ENCODE measurements around the gene SLC25A6. TPM values are rescaled to one million over a fixed set of nuclear protein-coding genes. Genes with fewer than 3 reads are reported as not detected.

SLC25A6 gene
- total and polyA plus RNA-seq, 7 donors = 329 to 644 (median 482) TPM

Other genes starting within 250 kb of the SLC25A6 start
- gene CRLF2, start 179.5 kb downstream of the SLC25A6 start, total RNA-seq = 1 to 10 TPM in 1 of 4 donors, under 1 TPM in 2, not detected in 1; 0.41 to 1.1 (median 0.71) TPM
- under 1 TPM in 1 of 3 donors, not detected in 2; 0.77 TPM for gene CRLF2, start 179.5 kb downstream of the SLC25A6 start, polyA plus RNA-seq
- 1 to 10 TPM; 3.4 to 8.6 (median 5.7) TPM for gene CSF2RA, start 123.3 kb downstream of the SLC25A6 start, total RNA-seq
- 10 to 100 TPM in 1 of 3 donors, 1 to 10 TPM in 2; 4.2 to 14.1 (median 9.4) TPM for gene CSF2RA, start 123.3 kb downstream of the SLC25A6 start, polyA plus RNA-seq
- gene IL3RA, start 55.3 kb downstream of the SLC25A6 start, total RNA-seq = 1 to 10 TPM; 2.8 to 8.3 (median 6.2) TPM
- gene IL3RA, start 55.3 kb downstream of the SLC25A6 start, polyA plus RNA-seq = 10 to 100 TPM in 1 of 3 donors, 1 to 10 TPM in 2; 1.2 to 13.4 (median 3.7) TPM
- 10 to 100 TPM; 20.8 to 30.6 (median 29.3) TPM for gene ASMTL, start 60.8 kb upstream of the SLC25A6 start, total RNA-seq
- gene ASMTL, start 60.8 kb upstream of the SLC25A6 start, polyA plus RNA-seq = 10 to 100 TPM; 11.8 to 24.0 (median 21.0) TPM
- 1 to 10 TPM in 1 of 4 donors, under 1 TPM in 3; 0.28 to 1.8 (median 0.75) TPM for gene P2RY8, start 145.1 kb upstream of the SLC25A6 start, total RNA-seq
- 10 to 100 TPM in 1 of 3 donors, under 1 TPM in 1, not detected in 1; 0.92 to 15.0 TPM for gene P2RY8, start 145.1 kb upstream of the SLC25A6 start, polyA plus RNA-seq
- 10 to 100 TPM; 22.1 to 45.1 (median 26.4) TPM for gene AKAP17A, start 199.5 kb upstream of the SLC25A6 start, total RNA-seq
- 10 to 100 TPM in 2 of 3 donors, 1 to 10 TPM in 1; 8.4 to 42.4 (median 15.3) TPM for gene AKAP17A, start 199.5 kb upstream of the SLC25A6 start, polyA plus RNA-seq
- gene ASMT, start 222.9 kb upstream of the SLC25A6 start, total RNA-seq = not detected
- under 1 TPM in 1 of 3 donors, not detected in 2; 0.22 TPM for gene ASMT, start 222.9 kb upstream of the SLC25A6 start, polyA plus RNA-seq

Data from sigmoid colon (tissue), 7 donors.